Amygdala (tissue), 56 donors: Measurements from ENCODE around the gene PDE4D.

Experiments used
- DNase-seq, 56 donors: peaks; one replicate each; lab custom pipeline; 2025; lab: John Stamatoyannopoulos, UW

The PDE4D gene

GRCh38 chr5:59206132-59206581, 687.4 kb downstream of the PDE4D start:
- no peak for DNase-seq

GRCh38 chr5:59204114-59204897, 689.2 kb downstream of the PDE4D start:
- no peak for DNase-seq

GRCh38 chr5:59199868-59200267, 693.7 kb downstream of the PDE4D start:
- no peak for DNase-seq

DNA sequence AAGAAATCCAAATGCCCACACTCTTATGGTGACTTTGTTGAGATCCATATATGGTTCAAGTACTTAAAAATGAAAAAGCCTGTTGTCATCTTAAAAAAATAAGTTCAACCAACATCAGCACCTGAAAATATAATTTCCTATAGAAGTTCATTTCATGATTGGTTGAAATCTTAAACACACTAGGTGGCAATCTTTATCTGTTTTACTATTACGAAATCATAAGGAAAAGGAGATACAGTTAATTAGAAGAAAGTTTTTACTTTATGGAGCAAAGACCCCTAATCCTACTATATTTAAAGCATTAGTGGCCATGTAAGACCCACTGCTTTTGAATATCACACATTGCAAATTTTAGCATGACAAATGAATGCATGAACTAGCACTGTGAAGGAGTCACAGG, 694.7 kb downstream of the PDE4D start:
- no peak for DNase-seq

DNA sequence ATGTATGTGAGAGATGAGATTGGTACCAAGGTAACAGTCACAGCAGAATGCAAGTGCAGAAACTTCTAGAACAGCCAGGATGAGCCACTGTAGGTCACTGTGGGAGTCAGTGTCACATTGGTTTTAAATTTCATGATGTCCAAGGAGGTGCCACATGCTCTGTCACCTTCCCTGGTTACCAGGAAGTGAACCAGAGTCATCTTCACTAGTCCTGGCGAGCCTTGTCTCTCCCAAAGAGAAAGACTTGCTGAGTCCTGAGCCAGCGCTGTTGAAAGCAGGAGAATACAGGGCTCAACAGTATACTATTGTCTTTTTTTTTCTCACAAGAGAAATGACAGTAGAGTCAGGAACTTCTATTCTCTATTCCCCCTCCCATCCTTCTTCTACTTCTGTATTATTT, 695.2 kb downstream of the PDE4D start:
- no peak for DNase-seq

DNA sequence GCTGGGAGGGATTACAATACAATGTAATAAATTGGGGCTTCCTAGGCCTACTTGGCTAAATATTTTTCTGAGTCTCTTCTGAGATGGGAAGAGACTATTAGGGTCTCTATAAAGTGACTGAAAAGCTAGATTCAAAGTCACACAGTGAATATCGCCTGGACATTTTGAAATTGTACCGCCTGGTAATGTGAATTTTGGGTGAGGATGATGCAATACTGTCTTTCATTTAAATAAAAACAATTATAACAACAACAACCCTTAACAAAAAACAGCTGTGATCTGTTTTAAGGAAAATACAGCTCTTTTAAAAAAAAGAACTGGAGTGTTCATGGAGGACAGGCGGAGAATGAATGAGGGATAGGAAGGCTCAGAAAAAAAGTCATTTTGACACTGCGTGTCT, 695.6 kb downstream of the PDE4D start:
- no peak for DNase-seq

DNA sequence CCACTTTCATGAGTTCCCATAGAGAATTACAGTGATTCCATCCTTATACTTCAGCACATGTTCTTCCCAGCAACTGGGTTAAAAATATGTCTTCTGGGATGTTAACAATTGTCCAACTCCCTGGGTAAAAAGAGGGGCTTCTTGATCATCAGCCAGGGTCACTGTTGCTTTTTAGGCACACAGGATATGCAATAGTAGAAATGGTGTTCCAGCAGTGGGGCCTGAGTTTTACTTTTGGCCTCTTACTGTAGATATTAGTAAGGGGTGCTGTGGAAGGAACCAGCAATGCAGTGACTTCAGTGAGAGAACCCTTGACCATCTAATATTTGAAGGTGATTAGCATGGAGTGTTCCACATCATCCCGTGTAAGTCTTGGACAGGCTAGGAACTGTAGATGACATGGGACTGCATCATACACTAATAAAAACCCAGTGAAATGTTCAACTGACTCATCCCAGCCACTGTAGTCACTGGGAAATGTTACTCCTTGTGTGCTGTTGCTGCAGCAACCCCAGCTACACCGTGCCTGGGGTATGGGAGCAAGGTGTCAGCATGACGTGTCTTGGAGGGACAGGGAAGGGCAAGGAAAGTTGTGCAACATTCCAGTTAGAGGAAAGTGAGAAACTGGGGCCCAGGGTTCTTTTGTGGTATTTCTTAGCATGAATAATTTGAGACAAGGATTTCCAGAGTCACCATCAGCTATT, 699.8 kb downstream of the PDE4D start:
- no peak for DNase-seq

DNA sequence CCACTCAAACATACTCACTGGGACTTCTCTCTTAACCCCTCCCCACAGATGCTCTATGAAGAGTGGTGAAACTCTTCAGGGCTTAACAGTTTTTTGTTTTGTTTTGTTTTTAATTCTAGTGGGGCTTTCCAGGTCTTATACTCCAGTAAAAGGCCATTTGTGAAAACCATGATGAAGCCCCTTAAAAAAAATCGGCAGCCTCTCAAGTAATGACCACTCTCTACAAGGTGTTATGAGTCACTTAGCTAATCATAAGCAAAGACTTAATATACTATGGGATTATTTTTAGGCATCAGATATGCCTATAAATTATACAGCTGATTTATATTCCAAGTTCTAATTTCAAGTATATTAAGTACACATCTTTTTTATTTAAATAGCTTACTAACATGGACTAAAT, 702.8 kb downstream of the PDE4D start:
- no peak for DNase-seq

GRCh38 chr5:59189472-59190244, 703.9 kb downstream of the PDE4D start:
- no peak for DNase-seq

DNA sequence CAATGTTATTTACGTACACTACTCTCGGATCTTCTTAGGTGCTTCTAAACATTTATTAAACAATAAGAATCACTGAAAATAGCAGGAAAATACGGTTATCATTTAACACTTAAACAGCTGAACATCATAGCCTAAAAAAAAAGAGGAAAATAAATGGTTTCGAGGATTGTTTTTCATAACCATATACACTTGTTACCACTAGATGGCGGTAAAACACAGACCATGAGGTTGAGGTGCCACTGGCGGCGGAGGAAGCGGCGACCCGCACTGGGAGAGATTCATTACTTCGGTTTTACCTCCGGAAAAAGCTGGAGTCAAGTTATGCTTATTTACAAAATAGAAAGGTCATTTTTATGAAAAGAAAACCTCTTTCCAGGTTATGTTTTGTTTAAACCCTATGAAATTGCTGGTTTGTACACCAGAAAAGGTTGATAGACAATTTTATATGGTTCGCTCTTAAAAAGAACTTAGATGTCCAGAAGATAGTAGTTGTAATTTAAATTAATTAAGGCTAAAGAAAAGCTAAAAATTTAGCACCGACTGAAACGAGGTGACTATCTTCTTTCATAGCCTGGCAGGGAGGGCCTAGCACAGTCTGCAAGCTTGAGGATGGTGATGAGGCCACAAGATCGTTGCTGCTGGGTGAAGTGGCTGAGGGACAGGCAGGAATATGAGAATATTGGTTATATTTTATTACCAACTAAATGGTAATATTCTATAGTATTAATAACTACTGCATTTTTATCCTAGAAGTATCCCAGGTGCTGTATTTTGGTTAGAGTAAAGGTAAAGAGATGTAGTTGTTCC, 704.9 kb downstream of the PDE4D start:
- DNase-seq: peak in 44 of 56 donors; percentile 1 to 74 (median 19)

DNA sequence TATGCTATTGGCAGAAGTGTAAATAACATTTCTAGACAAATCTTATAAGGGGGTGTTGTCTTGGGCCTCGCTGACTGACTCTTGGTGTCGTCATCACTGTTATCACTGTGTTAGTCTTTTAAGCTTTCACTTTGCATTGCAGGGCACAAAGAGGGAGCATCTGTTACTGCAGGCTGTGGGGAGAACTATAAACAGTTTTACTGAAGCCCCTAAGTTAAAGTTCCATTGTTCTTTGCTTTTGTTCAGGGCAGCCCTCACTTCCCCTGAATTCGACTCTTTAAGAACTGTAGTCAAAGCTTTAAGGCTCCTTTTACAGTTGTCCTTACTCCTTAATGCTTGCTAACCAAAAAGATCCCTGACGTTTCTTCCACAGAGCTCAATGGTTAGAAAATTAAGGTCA, 705.7 kb downstream of the PDE4D start:
- DNase-seq: no peak

GRCh38 chr5:59186623-59187022, 706.9 kb downstream of the PDE4D start:
- DNase-seq: no peak

DNA sequence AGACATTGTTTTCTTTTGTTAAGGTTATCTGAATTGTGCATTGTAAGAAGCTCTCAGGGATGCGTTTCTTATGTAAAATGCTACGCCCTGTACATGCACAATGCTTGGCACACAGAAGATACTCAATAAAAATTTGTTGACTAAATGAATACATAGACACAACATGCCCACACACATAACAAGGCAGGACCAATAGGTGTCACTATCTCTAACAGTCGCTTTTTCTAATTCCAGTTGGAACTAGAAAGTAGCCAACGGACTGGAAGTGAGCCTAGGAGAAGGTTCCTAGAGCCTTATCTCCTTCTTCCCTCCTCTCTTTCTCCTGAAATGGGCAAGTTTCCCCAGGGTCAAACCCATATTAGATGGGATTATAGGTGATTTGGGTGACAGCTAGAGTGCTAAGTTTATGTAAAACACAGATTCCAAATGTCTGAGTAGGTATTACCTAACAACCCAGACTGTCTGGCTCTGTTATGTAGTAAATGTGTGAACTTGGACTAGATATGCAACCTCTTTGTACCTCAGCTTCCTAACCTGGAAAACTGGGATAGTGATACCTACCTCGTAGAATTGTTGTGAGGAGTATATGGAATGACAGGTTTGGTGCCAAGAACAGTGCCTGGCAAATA, 707.7 kb downstream of the PDE4D start:
- no peak for DNase-seq

- DNase-seq: no peak
These were observed 708.8 kb downstream of the PDE4D start for GRCh38 chr5:59184769-59185168.

DNA sequence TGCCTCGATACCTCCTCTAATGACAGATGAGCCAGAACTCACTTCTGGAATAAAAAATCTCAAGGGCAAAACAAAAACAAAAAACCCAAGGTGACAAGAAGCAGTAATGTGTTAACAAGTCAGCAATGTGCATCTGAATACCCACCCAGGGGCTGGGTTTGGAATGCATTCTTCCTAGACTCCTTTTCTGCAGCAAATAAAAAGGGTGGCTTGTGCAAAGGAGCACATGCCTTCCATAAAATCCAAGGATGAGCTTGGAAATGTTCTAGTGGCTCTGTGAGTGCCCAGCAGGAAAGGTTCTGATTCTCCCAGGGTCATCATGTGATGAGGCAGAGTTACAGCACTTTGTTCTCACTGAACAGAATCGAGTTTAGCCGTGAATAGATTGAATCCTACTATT, 710.8 kb downstream of the PDE4D start:
- DNase-seq: no peak

- no peak for DNase-seq
These were observed 713.0 kb downstream of the PDE4D start for GRCh38 chr5:59180515-59180914.

DNA sequence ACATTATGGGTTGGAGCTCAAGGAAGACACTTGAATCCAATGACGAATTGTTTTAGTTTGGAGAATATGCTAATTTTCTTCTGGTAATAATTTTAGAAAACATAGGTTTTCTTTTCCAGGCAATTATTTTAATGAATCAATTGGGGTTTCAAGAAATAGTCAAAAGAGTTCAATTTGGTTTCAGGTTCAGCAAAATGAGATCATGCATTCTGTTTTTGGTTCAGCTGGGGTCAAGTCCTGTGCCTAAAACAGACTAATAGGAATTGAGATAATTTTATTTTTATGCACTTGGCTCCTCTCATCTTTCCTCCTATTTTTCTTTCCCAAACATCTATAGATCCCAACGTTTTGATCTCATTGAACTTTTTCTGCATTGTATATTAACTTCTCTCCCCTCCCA, 713.8 kb downstream of the PDE4D start:
- no peak for DNase-seq

DNA sequence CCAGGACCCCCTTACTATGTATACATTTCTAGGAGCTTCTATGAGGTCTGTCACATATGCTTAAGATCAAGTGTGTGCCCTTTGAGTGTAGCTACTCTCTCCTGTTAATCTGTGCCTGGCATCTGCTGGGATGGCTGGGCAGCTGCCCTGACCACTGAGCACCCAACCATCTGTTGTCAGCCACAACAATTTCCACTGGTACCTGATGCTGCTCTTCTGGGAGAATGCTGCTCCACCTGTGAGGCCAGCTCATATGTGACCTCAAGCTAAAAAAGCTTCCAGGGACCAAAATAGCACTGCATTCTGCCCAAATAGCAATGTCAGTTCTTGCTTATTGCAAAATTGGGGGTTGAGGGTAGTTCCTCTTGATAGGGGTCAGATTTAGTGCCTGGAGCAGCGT, 715.0 kb downstream of the PDE4D start:
- no peak for DNase-seq

- no peak for DNase-seq
These were observed 715.5 kb downstream of the PDE4D start for GRCh38 chr5:59178071-59178470.

GRCh38 chr5:59177644-59178043, 715.9 kb downstream of the PDE4D start:
- DNase-seq: no peak
